Mesendoderm (in vitro differentiated cells): ENCODE measurements around the gene THSD4.

Experiments used
- DNase-seq: peaks from one replicate; pipeline ENCODE4 v3.0.0; 2013
- H2AK5ac ChIP-seq: 2 replicates; pipeline ENCODE4 v1.6.1; 2013; ENCODE audit warnings: low read length, inconsistent platforms
- H2BK120ac ChIP-seq: 2 replicates; pipeline ENCODE4 v1.6.1; 2013; ENCODE audit warnings: low read depth, mild to moderate bottlenecking, low read length, moderate library complexity, mixed read lengths
- H2BK15ac ChIP-seq: replicated peaks from 2 replicates; pipeline ENCODE4 v1.6.1; 2013; ENCODE audit warnings: low read depth, mild to moderate bottlenecking, moderate library complexity
- H2BK5ac ChIP-seq: 2 replicates; pipeline ENCODE4 v1.6.1; 2013; ENCODE audit warnings: low read length, inconsistent platforms
- H3K18ac ChIP-seq: 2 replicates; pipeline ENCODE4 v1.6.1; 2013; ENCODE audit warnings: mild to moderate bottlenecking, low read length, mixed read lengths
- H3K23ac ChIP-seq: one replicate; pipeline ENCODE4 v1.6.1; 2013; ENCODE audit warnings: low read length
- H3K27ac ChIP-seq: 2 replicates; pipeline ENCODE4 v1.5.1; 2013; ENCODE audit warnings: low read depth, mild to moderate bottlenecking, inconsistent platforms, low read length, moderate library complexity
- H3K27me3 ChIP-seq: 2 replicates; pipeline ENCODE4 v1.6.1; 2013; ENCODE audit warnings: low read length, control low read depth, mild to moderate bottlenecking, inconsistent platforms; ENCODE audit not compliant: insufficient read depth, poor library complexity
- H3K36me3 ChIP-seq: 2 replicates; pipeline ENCODE4 v1.6.1; 2013; ENCODE audit warnings: low read length, inconsistent platforms; ENCODE audit not compliant: control insufficient read depth, insufficient read depth
- H3K4ac ChIP-seq: one replicate; pipeline ENCODE4 v1.6.1; 2013; ENCODE audit warnings: low read depth, mild to moderate bottlenecking, low read length, moderate library complexity
- H3K4me1 ChIP-seq: 2 replicates; pipeline ENCODE4 v1.6.1; 2013; ENCODE audit warnings: low read depth, low read length, inconsistent platforms; ENCODE audit not compliant: control insufficient read depth
- H3K4me2 ChIP-seq: 2 replicates; pipeline ENCODE4 v1.6.1; 2013; ENCODE audit warnings: low read length
- H3K4me3 ChIP-seq: 2 replicates; pipeline ENCODE4 v1.5.1; 2013; ENCODE audit warnings: mild to moderate bottlenecking, low read length
- H3K56ac ChIP-seq: one replicate; pipeline ENCODE4 v1.6.1; 2013; ENCODE audit warnings: low read length
- H3K79me1 ChIP-seq: 2 replicates; pipeline ENCODE4 v1.6.1; 2013; ENCODE audit warnings: low read length, inconsistent platforms
- H3K79me2 ChIP-seq: 2 replicates; pipeline ENCODE4 v1.6.1; 2013; ENCODE audit warnings: mild to moderate bottlenecking, low read length; ENCODE audit not compliant: control insufficient read depth, insufficient read depth
- H3K9ac ChIP-seq: 2 replicates; pipeline ENCODE4 v1.6.1; 2013; ENCODE audit warnings: low read length, inconsistent platforms
- H4K5ac ChIP-seq: one replicate; pipeline ENCODE4 v1.6.1; 2013; ENCODE audit warnings: low read length
- H4K8ac ChIP-seq: one replicate; pipeline ENCODE4 v1.6.1; 2013; ENCODE audit warnings: low read depth, mild to moderate bottlenecking, control low read depth, low read length, moderate library complexity
- WGBS: extraction: QIAGEN DNeasy Blood & Tissue Kit; methylation state at CpG from one replicate; pipeline ENCODE4 v1.1.7; 2013; ENCODE audit warnings: low lambda C conversion rate, missing lambda C conversion rate; ENCODE audit not compliant: insufficient coverage; ENCODE audit errors: extremely low coverage; 5-methylcytosine and 5-hydroxymethylcytosine counted together

THSD4 gene

GRCh38 chr15:71097890-71098289, 17.4 kb upstream of the THSD4 start:
- no peak overlapping the region for H3K4ac ChIP-seq
- no peaks in the 10 kb centered on the region for H3K79me1 ChIP-seq
- H3K4me1 ChIP-seq, result no peaks in the 10 kb centered on the region
- no peak overlapping the region for H3K4me2 ChIP-seq
- H2AK5ac ChIP-seq, result no peak overlapping the region
- H3K36me3 ChIP-seq, result no peaks in the 10 kb centered on the region
- H3K56ac ChIP-seq, result no peak overlapping the region
- H3K9ac ChIP-seq, result no peak overlapping the region
- H4K5ac ChIP-seq, result no peak overlapping the region
- H3K27me3 ChIP-seq, result no peaks in the 10 kb centered on the region
- no peak overlapping the region for H3K4me3 ChIP-seq
- H3K18ac ChIP-seq, result no peak overlapping the region
- no peak overlapping the region for H3K27ac ChIP-seq
- no peak overlapping the region for H3K23ac ChIP-seq
- no peak overlapping the region for H2BK120ac ChIP-seq
- H2BK5ac ChIP-seq, result no peak overlapping the region
- H3K79me2 ChIP-seq, result no peaks in the 10 kb centered on the region
- H4K8ac ChIP-seq, result no peak overlapping the region
- no CpG with 5 or more reads among the region's 4 CpGs for WGBS
- no peak overlapping the region for H2BK15ac ChIP-seq
- DNase-seq, result no peak

- H3K9ac ChIP-seq, result no peak overlapping the region
- H2BK5ac ChIP-seq, result no peak overlapping the region
- no peak overlapping the region for H4K8ac ChIP-seq
- no peak overlapping the region for H4K5ac ChIP-seq
- H2AK5ac ChIP-seq, result no peak overlapping the region
- H2BK120ac ChIP-seq, result no peak overlapping the region
- H3K79me2 ChIP-seq, result no peaks in the 10 kb centered on the region
- H3K36me3 ChIP-seq, result no peaks in the 10 kb centered on the region
- H3K27ac ChIP-seq, result no peak overlapping the region
- H3K79me1 ChIP-seq, result no peaks in the 10 kb centered on the region
- H3K4me2 ChIP-seq, result no peak overlapping the region
- H3K4ac ChIP-seq, result no peak overlapping the region
- no peak overlapping the region for H3K23ac ChIP-seq
- H3K4me1 ChIP-seq, result no peaks in the 10 kb centered on the region
- no peaks in the 10 kb centered on the region for H3K27me3 ChIP-seq
- H3K56ac ChIP-seq, result no peak overlapping the region
- WGBS, result no CpG with 5 or more reads among the region's 1 CpG
- no peak overlapping the region for H3K18ac ChIP-seq
- H2BK15ac ChIP-seq, result no peak overlapping the region
- no peak for DNase-seq
- H3K4me3 ChIP-seq, result no peak overlapping the region
Observed at GRCh38 chr15:71098920-71099319, 16.4 kb upstream of the THSD4 start.

- no peak overlapping the region for H3K4me2 ChIP-seq
- peak; percentile 28 for DNase-seq
- no peak overlapping the region for H2AK5ac ChIP-seq
- no peak overlapping the region for H3K27ac ChIP-seq
- H2BK5ac ChIP-seq, result no peak overlapping the region
- H3K18ac ChIP-seq, result no peak overlapping the region
- H4K5ac ChIP-seq, result no peak overlapping the region
- no peaks in the 10 kb centered on the region for H3K79me1 ChIP-seq
- no peak overlapping the region for H2BK15ac ChIP-seq
- H3K23ac ChIP-seq, result no peak overlapping the region
- no peak overlapping the region for H2BK120ac ChIP-seq
- no peaks in the 10 kb centered on the region for H3K79me2 ChIP-seq
- H3K4me3 ChIP-seq, result no peak overlapping the region
- no peak overlapping the region for H4K8ac ChIP-seq
- no peak overlapping the region for H3K56ac ChIP-seq
- H3K4me1 ChIP-seq, result no peaks in the 10 kb centered on the region
- H3K27me3 ChIP-seq, result no peaks in the 10 kb centered on the region
- H3K9ac ChIP-seq, result no peak overlapping the region
- no peak overlapping the region for H3K4ac ChIP-seq
- WGBS, result no CpG with 5 or more reads among the region's 2 CpGs
- no peaks in the 10 kb centered on the region for H3K36me3 ChIP-seq
Observed at GRCh38 chr15:71103102-71103676, 12.1 kb upstream of the THSD4 start.

- H3K79me1 ChIP-seq, result no peaks in the 10 kb centered on the region
- no peak overlapping the region for H4K8ac ChIP-seq
- 100% methylated on average over 1 of the region's 7 CpGs for WGBS
- no peak overlapping the region for H3K23ac ChIP-seq
- no peak overlapping the region for H2BK120ac ChIP-seq
- no peak overlapping the region for H2AK5ac ChIP-seq
- no peak overlapping the region for H3K27ac ChIP-seq
- H3K79me2 ChIP-seq, result no peaks in the 10 kb centered on the region
- H3K9ac ChIP-seq, result no peak overlapping the region
- no peak overlapping the region for H2BK15ac ChIP-seq
- H3K4ac ChIP-seq, result no peak overlapping the region
- no peaks in the 10 kb centered on the region for H3K27me3 ChIP-seq
- H3K4me1 ChIP-seq, result no peaks in the 10 kb centered on the region
- no peak overlapping the region for H3K4me2 ChIP-seq
- no peak overlapping the region for H3K4me3 ChIP-seq
- DNase-seq, result no peak
- H3K18ac ChIP-seq, result no peak overlapping the region
- H3K56ac ChIP-seq, result no peak overlapping the region
- H2BK5ac ChIP-seq, result no peak overlapping the region
- H3K36me3 ChIP-seq, result no peaks in the 10 kb centered on the region
- no peak overlapping the region for H4K5ac ChIP-seq
Observed at GRCh38 chr15:71104636-71105035, 10.6 kb upstream of the THSD4 start.

GRCh38 chr15:71105444-71105843, 9.8 kb upstream of the THSD4 start:
- no peak overlapping the region for H2BK15ac ChIP-seq
- no peak overlapping the region for H3K9ac ChIP-seq
- no peak overlapping the region for H4K8ac ChIP-seq
- H2BK5ac ChIP-seq, result no peak overlapping the region
- H3K79me2 ChIP-seq, result no peaks in the 10 kb centered on the region
- H3K56ac ChIP-seq, result no peak overlapping the region
- H3K18ac ChIP-seq, result no peak overlapping the region
- no peaks in the 10 kb centered on the region for H3K79me1 ChIP-seq
- H3K4ac ChIP-seq, result no peak overlapping the region
- H3K27ac ChIP-seq, result no peak overlapping the region
- H3K36me3 ChIP-seq, result no peaks in the 10 kb centered on the region
- no peak overlapping the region for H2AK5ac ChIP-seq
- H4K5ac ChIP-seq, result no peak overlapping the region
- no peak overlapping the region for H2BK120ac ChIP-seq
- WGBS, result no CpG with 5 or more reads among the region's 2 CpGs
- DNase-seq, result no peak
- H3K4me1 ChIP-seq, result no peaks in the 10 kb centered on the region
- H3K4me3 ChIP-seq, result no peak overlapping the region
- H3K23ac ChIP-seq, result no peak overlapping the region
- H3K27me3 ChIP-seq, result no peaks in the 10 kb centered on the region
- H3K4me2 ChIP-seq, result no peak overlapping the region

- no peak overlapping the region for H4K5ac ChIP-seq
- H3K4ac ChIP-seq, result no peak overlapping the region
- no peak overlapping the region for H2BK15ac ChIP-seq
- H3K23ac ChIP-seq, result no peak overlapping the region
- H2BK120ac ChIP-seq, result no peak overlapping the region
- H3K79me1 ChIP-seq, result no peaks in the 10 kb centered on the region
- DNase-seq, result no peak
- H3K56ac ChIP-seq, result no peak overlapping the region
- no peak overlapping the region for H3K18ac ChIP-seq
- no peaks in the 10 kb centered on the region for H3K4me1 ChIP-seq
- no peak overlapping the region for H2BK5ac ChIP-seq
- no peaks in the 10 kb centered on the region for H3K36me3 ChIP-seq
- H3K9ac ChIP-seq, result no peak overlapping the region
- no peaks in the 10 kb centered on the region for H3K27me3 ChIP-seq
- no CpG with 5 or more reads among the region's 4 CpGs for WGBS
- H2AK5ac ChIP-seq, result no peak overlapping the region
- H3K79me2 ChIP-seq, result no peaks in the 10 kb centered on the region
- no peak overlapping the region for H4K8ac ChIP-seq
- H3K4me3 ChIP-seq, result no peak overlapping the region
- no peak overlapping the region for H3K4me2 ChIP-seq
- H3K27ac ChIP-seq, result no peak overlapping the region
Observed at GRCh38 chr15:71106802-71107500, 8.3 kb upstream of the THSD4 start.
